Upper lobe of left lung (tissue), 6 donors: ENCODE data around the gene MANBA. TPM values are rescaled to one million over a fixed set of nuclear protein-coding genes. Genes with fewer than 3 reads are reported as not detected.
A peak's percentile ranks its signal among the peaks of the same experiment; 100 is the strongest.
"Not testable (repeated sequence)": the region's sequence is repeated elsewhere in the genome, so short reads cannot be mapped to it uniquely, and the experiment has no call there.

Experiments used
- ATAC-seq, 2 donors: fragments of 200-7000 bp; cut with Tn5 transposase; one replicate each; pipeline ENCODE4 v1.9.1; 2022; ENCODE audit warnings: mild to moderate bottlenecking in 2 of 2, moderate library complexity in 2 of 2; ENCODE audit not compliant: low FRiP score in 2 of 2
- DNase-seq, 2 donors: peaks; one replicate each; pipeline ENCODE4 v3.0.0-alpha.2; 2019 to 2020
- H3K27ac ChIP-seq, 4 donors: fragments of 200-600 bp; sonication (generic); one replicate each; pipeline ENCODE4 v1.5.1; 2016 to 2019
- H3K27me3 ChIP-seq, 4 donors: fragments of 200-600 bp; sonication (generic); one replicate each; pipeline ENCODE4 v1.5.1; 2017 to 2019
- H3K36me3 ChIP-seq, 4 donors: fragments of 200-600 bp; sonication (generic); one replicate each; pipeline ENCODE4 v1.5.1; 2016 to 2019
- H3K4me1 ChIP-seq, 4 donors: fragments of 200-600 bp; sonication (generic); one replicate each; pipeline ENCODE4 v1.5.1; 2018 to 2019
- H3K4me3 ChIP-seq, 4 donors: fragments of 200-600 bp; sonication (generic); one replicate each; pipeline ENCODE4 v1.5.1; 2017 to 2019; ENCODE audit warnings: mild to moderate bottlenecking in 2 of 4, moderate library complexity in 1 of 4
- H3K9me3 ChIP-seq, 4 donors: fragments of 200-600 bp; sonication (generic); one replicate each; pipeline ENCODE4 v1.5.1; 2018 to 2019
- CTCF ChIP-seq, 6 experiments: fragments of 450-650 bp in 4 of 6; fragments of 200-600 bp in 2 of 6; sonication (generic) in 2 of 6; IDR thresholded peaks; one replicate each; pipeline ENCODE4 v1.5.1; 2016 to 2019; ENCODE audit warnings: antibody characterized with exemption in 6 of 6
- EP300 ChIP-seq, 4 donors: sonication (generic); formaldehyde crosslinking; IDR thresholded peaks; one replicate each; pipeline ENCODE4 v1.5.1; 2017; ENCODE audit warnings: antibody characterized with exemption in 4 of 4, control low read depth in 2 of 4
- POLR2A ChIP-seq, 4 donors: fragments of 450-650 bp; IDR thresholded peaks; one replicate each; pipeline ENCODE4 v1.5.1; 2016 to 2017; ENCODE audit warnings: antibody characterized with exemption in 4 of 4, mild to moderate bottlenecking in 2 of 4
- POLR2AphosphoS5 ChIP-seq, 2 donors: sonication (generic); formaldehyde crosslinking; IDR thresholded peaks; one replicate each; pipeline ENCODE4 v1.5.1; 2017; ENCODE audit warnings: antibody characterized with exemption in 2 of 2
- WGBS, 2 donors: methylation state at CpG; one replicate each; pipeline ENCODE4 v1.1.5; 2017 to 2018; 5-methylcytosine and 5-hydroxymethylcytosine counted together
- total RNA-seq, 6 donors: library from RNA; depleted of rRNA in 4 of 6; stranded (reverse); fragments of >200 nt in 4 of 6; gene quantifications; one replicate each; pipeline versions ENCODE4 v1.1.0 to v1.2.1, GENCODE V29; 2016 to 2021
- donor health status: DM: no; HTN: no; CAD: no; lungs with moderate emphysema.
- donor health status: DM: no; HTN: yes; CAD: no; lungs with severe emphysema.

MANBA gene
- total RNA-seq, 6 donors from 2014 or later = 47.6 to 152 (median 59.3) TPM

DNA sequence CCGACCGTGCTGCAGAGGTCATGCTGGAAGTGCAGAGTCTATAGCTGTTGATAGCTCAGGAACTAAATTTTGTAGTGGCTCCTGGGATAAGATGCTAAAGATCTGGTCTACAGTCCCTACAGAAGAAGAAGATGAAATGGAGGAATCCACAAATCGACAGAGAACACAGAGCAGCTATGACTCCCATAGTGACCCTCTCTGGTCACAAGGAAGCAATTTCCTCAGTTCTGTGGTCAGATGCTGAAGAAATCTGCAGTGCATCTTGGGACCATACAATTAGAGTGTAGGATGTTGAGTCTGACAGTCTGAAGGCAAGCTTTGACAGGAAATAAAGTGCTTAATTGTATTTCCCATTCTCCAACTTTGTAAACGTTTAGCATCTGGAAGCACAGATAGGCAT is 8.8 kb downstream of the MANBA start:
- H3K27ac ChIP-seq = no peak overlapping the region
- H3K4me1 ChIP-seq = peaks cover 0 to 6% (median under 1%) of the 10 kb centered on the region in 4 donors
- no peak overlapping the region for H3K4me3 ChIP-seq
- ATAC-seq (peak in 1 of 2 donors; percentile 46), DNase-seq (no peak)
- no peak for TF ChIP-seq CTCF (IDR thresholded peaks at IDR 0.05)
- TF ChIP-seq EP300 (IDR thresholded peaks at IDR 0.05) = no peak
- TF ChIP-seq POLR2AphosphoS5 (IDR thresholded peaks at IDR 0.05) = no peak
- TF ChIP-seq POLR2A (IDR thresholded peaks at IDR 0.05) = peak in 1 of 4 donors; percentile 16
- H3K27me3 ChIP-seq = no peaks in the 10 kb centered on the region
- H3K36me3 ChIP-seq = no peaks in the 10 kb centered on the region
- no peaks in the 10 kb centered on the region for H3K9me3 ChIP-seq
- 67 to 74% methylated on average over 4 of the region's 4 CpGs for WGBS, 2 donors

GRCh38 chr4:102743352-102743751 is 17.4 kb downstream of the MANBA start:
- not testable (repeated sequence) for H3K4me1 ChIP-seq, H3K27ac ChIP-seq, H3K9me3 ChIP-seq, H3K36me3 ChIP-seq, H3K27me3 ChIP-seq, H3K4me3 ChIP-seq
- WGBS, 2 donors = 56 to 65% methylated on average over 2 to 4 of the region's 4 CpGs
- DNase-seq = peak in 1 of 2 donors; percentile 65
- ATAC-seq = peak in 1 of 2 donors; percentile 63

DNA sequence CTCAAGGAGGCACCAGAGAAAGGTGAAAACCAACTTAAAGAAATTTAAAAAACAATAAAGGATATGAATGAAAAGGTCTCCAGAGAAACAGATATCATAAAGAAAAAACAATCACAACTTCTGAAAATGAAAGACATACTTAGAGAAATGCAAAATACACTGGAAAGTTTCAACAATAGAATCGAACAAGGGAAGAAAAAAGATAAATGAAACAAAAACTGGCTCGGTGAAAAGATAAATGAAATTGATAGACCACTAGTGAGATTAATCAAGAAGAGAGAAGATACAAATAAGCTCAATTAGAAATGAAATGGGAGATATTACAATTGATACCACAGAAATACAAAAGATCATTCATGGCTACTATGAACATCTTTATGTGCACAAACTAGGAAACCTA is 22.0 kb downstream of the MANBA start:
- not testable (repeated sequence) for ATAC-seq, H3K4me3 ChIP-seq, DNase-seq, H3K9me3 ChIP-seq, H3K27me3 ChIP-seq, H3K36me3 ChIP-seq, H3K27ac ChIP-seq
- WGBS, 2 donors = 84 to 92% methylated on average over 2 of the region's 2 CpGs
- H3K4me1 ChIP-seq = peaks cover 3 to 12% (median 9%) of the 10 kb centered on the region in 4 donors

DNA sequence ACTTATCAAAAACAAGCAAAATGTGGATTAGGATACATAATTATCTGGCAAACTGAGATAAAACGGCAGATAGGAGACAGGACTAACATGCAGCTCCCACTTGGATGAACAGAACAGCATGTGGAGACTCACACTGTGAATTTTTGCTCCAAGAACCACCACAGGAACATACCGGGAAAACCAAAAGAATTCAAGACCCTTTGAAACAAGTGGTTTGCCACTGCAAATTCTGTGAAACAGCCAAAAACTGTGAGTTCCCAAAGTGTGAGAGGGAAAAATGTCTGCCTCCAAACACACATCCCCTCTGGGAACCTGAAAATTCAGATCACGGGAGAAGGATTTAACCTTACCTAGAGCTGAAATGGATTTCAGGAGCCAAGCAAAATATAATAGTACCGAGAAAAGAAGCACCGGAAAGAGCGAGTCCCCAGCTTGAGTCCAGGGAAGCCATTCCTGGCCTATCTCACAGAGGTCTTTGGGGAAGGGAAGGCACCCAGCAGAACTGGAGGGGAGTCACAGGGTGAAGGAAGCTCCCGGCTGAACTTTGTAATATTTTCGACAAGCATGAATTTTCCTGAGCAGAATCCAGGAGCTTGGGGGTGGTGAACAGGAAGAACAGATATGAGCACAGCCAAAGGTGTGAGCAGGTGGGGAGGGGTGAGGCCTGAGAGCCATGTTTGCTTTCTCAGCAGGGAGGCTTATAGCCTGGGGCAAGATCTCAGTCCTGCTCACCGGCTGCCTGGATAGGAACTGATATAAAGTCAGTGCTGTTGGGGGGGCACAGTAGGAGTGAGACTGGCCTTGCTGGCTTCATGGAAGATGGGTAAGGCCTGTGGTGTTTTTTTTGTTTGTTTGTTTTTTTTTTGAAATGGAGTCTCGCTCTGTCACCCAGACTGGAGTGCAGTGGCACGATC is 23.9 kb downstream of the MANBA start:
- DNase-seq (no peak), ATAC-seq (peak in 1 of 2 donors; percentile 34)
- H3K4me1 ChIP-seq = peaks cover 3 to 20% (median 12%) of the 10 kb centered on the region in 4 donors
- WGBS, 2 donors = 82 to 84% methylated on average over 11 of the region's 11 CpGs
- H3K36me3 ChIP-seq = peaks cover 0 to 3% (median 0%) of the 10 kb centered on the region in 4 donors
- H3K27me3 ChIP-seq = no peaks in the 10 kb centered on the region
- no peak overlapping the region for H3K27ac ChIP-seq
- no peak overlapping the region for H3K4me3 ChIP-seq
- TF ChIP-seq EP300 (IDR thresholded peaks at IDR 0.05) (no peak), POLR2A (IDR thresholded peaks at IDR 0.05) (no peak), POLR2AphosphoS5 (IDR thresholded peaks at IDR 0.05) (no peak), CTCF (IDR thresholded peaks at IDR 0.05) (no peak)
- no peaks in the 10 kb centered on the region for H3K9me3 ChIP-seq

GRCh38 chr4:102735582-102735981 is 25.2 kb downstream of the MANBA start:
- 52 to 63% methylated on average over 1 of the region's 1 CpG for WGBS, 2 donors

More at GRCh38 chr4:102735582-102735981, 25.2 kb downstream of the MANBA start:
- Histone ChIP-seq H3K27me3 (no peaks in the 10 kb centered on the region), H3K4me1 (peaks cover 3 to 20% (median 12%) of the 10 kb centered on the region in 4 donors), H3K36me3 (peaks cover 0 to 3% (median 0%) of the 10 kb centered on the region in 4 donors), H3K9me3 (peaks cover 0 to 4% (median 2%) of the 10 kb centered on the region in 4 donors), H3K27ac (no peak overlapping the region), H3K4me3 (no peak overlapping the region)
- ATAC-seq = no peak
- DNase-seq = no peak
- TF ChIP-seq CTCF (IDR thresholded peaks at IDR 0.05) = no peak
- no peak for TF ChIP-seq EP300 (IDR thresholded peaks at IDR 0.05)
- TF ChIP-seq POLR2AphosphoS5 (IDR thresholded peaks at IDR 0.05) = no peak
- TF ChIP-seq POLR2A (IDR thresholded peaks at IDR 0.05) = no peak
